H9 (cell line): Measurements from ENCODE around the gene ZNF444. TPM values are rescaled to one million over a fixed set of nuclear protein-coding genes. Genes with fewer than 3 reads are reported as not detected.
"Not testable (repeated sequence)": the region's sequence is repeated elsewhere in the genome, so short reads cannot be mapped to it uniquely, and the experiment has no call there.

ENCODE experiments used
- DNase-seq: peaks from one replicate; pipeline ENCODE4 v3.0.0-alpha.2; 2017
- H2AFZ ChIP-seq: one replicate; pipeline ENCODE4 v1.6.1; 2013; ENCODE audit warnings: mild to moderate bottlenecking, low read length, control low read depth, moderate library complexity
- H2AK5ac ChIP-seq: 2 replicates; pipeline ENCODE4 v1.6.1; 2013; ENCODE audit warnings: low read length, control low read depth, mixed read lengths; ENCODE audit not compliant: insufficient read length
- H2BK120ac ChIP-seq: one replicate; pipeline ENCODE4 v1.6.1; 2013; ENCODE audit warnings: low read depth, mild to moderate bottlenecking, low read length, control low read depth, inconsistent platforms; ENCODE audit not compliant: poor library complexity, severe bottlenecking
- H2BK12ac ChIP-seq: 2 replicates; pipeline ENCODE4 v1.6.1; 2013; ENCODE audit warnings: low read length, control low read depth, mixed read lengths, low read depth; ENCODE audit not compliant: insufficient read length
- H2BK15ac ChIP-seq: 2 replicates; pipeline ENCODE4 v1.6.1; 2013; ENCODE audit warnings: low read depth, low read length, control low read depth
- H2BK20ac ChIP-seq: one replicate; pipeline ENCODE4 v1.6.1; 2013; ENCODE audit warnings: low read depth, mild to moderate bottlenecking, low read length, control low read depth, inconsistent platforms; ENCODE audit not compliant: poor library complexity, severe bottlenecking
- H2BK5ac ChIP-seq: 2 replicates; pipeline ENCODE4 v1.6.1; 2013; ENCODE audit warnings: low read length, control low read depth, mixed read lengths; ENCODE audit not compliant: insufficient read length
- H3K14ac ChIP-seq: 2 replicates; pipeline ENCODE4 v1.6.1; 2013; ENCODE audit warnings: low read length, control low read depth; ENCODE audit not compliant: insufficient read depth
- H3K18ac ChIP-seq: 2 replicates; pipeline ENCODE4 v1.6.1; 2013; ENCODE audit warnings: low read depth, mild to moderate bottlenecking, mixed read lengths, low read length, control low read depth; ENCODE audit not compliant: insufficient read length
- H3K23ac ChIP-seq: 2 replicates; pipeline ENCODE4 v1.6.1; 2013; ENCODE audit warnings: low read length, control low read depth, mixed read lengths, low read depth; ENCODE audit not compliant: insufficient read length
- H3K23me2 ChIP-seq: 2 replicates; pipeline ENCODE4 v1.6.1; 2013; ENCODE audit warnings: low read depth, mild to moderate bottlenecking, mixed read lengths, low read length, control low read depth; ENCODE audit not compliant: insufficient read length, poor library complexity, severe bottlenecking
- H3K27ac ChIP-seq: 2 replicates; pipeline ENCODE4 v1.5.1; 2013; ENCODE audit warnings: low read length, control low read depth, mixed read lengths, low read depth; ENCODE audit not compliant: insufficient read length
- H3K27me3 ChIP-seq: 2 replicates; pipeline ENCODE4 v1.6.1; 2013; ENCODE audit warnings: low read length, control low read depth, inconsistent platforms; ENCODE audit not compliant: insufficient read depth
- H3K4ac ChIP-seq: 2 replicates; pipeline ENCODE4 v1.6.1; 2013; ENCODE audit warnings: low read depth, mild to moderate bottlenecking, control low read depth, inconsistent platforms, low read length, moderate library complexity
- H3K4me1 ChIP-seq: 2 replicates; pipeline ENCODE4 v1.6.1; 2013; ENCODE audit warnings: low read length, control low read depth, inconsistent platforms; ENCODE audit not compliant: insufficient read depth
- H3K4me2 ChIP-seq: 2 replicates; pipeline ENCODE4 v1.6.1; 2013; ENCODE audit warnings: low read length, control low read depth, mixed read lengths; ENCODE audit not compliant: insufficient read length, insufficient read depth
- H3K56ac ChIP-seq: 2 replicates; pipeline ENCODE4 v1.6.1; 2013; ENCODE audit warnings: low read depth, mild to moderate bottlenecking, mixed read lengths, low read length, control low read depth; ENCODE audit not compliant: insufficient read length
- H3K79me1 ChIP-seq: 2 replicates; pipeline ENCODE4 v1.6.1; 2013; ENCODE audit warnings: low read depth, mild to moderate bottlenecking, moderate library complexity, low read length, control low read depth, inconsistent platforms; ENCODE audit not compliant: insufficient read depth, poor library complexity, severe bottlenecking
- H3K79me2 ChIP-seq: 2 replicates; pipeline ENCODE4 v1.6.1; 2013; ENCODE audit warnings: low read length, control low read depth, inconsistent platforms; ENCODE audit not compliant: insufficient read depth
- H3K9ac ChIP-seq: 2 replicates; pipeline ENCODE4 v1.6.1; 2013; ENCODE audit warnings: low read length, control low read depth, mixed read lengths; ENCODE audit not compliant: insufficient read length; ENCODE audit errors: extremely low read depth
- H3K9me3 ChIP-seq: one replicate; pipeline ENCODE4 v1.6.1; 2013; ENCODE audit warnings: low read depth, low read length, inconsistent platforms; ENCODE audit not compliant: control insufficient read depth
- H3T11ph ChIP-seq: one replicate; pipeline ENCODE4 v1.6.1; 2013; ENCODE audit warnings: mild to moderate bottlenecking, low read length, control low read depth, inconsistent platforms
- H4K20me1 ChIP-seq: one replicate; pipeline ENCODE4 v1.6.1; 2013; ENCODE audit not compliant: control insufficient read depth, insufficient read length, insufficient read depth
- H4K5ac ChIP-seq: 2 replicates; pipeline ENCODE4 v1.6.1; 2013; ENCODE audit warnings: low read depth, mild to moderate bottlenecking, mixed read lengths, low read length, control low read depth; ENCODE audit not compliant: insufficient read length
- H4K8ac ChIP-seq: replicated peaks from 2 replicates; pipeline ENCODE4 v1.6.1; 2013; ENCODE audit warnings: low read length, control low read depth, mixed read lengths, low read depth; ENCODE audit not compliant: insufficient read length
- H4K91ac ChIP-seq: 2 replicates; pipeline ENCODE4 v1.6.1; 2013; ENCODE audit warnings: low read depth, mild to moderate bottlenecking, moderate library complexity, mixed read lengths, low read length, control low read depth; ENCODE audit not compliant: insufficient read length
- H3K27ac Mint-ChIP-seq, 3 experiments: 2 replicates in 2 of 3; 3 replicates in 1 of 3; pipeline ENCODE4 v1.8.0; 2020 to 2021; ENCODE audit warnings: mixed read lengths in 3 of 3, mild to moderate bottlenecking in 1 of 3, moderate library complexity in 1 of 3
- H3K27me3 Mint-ChIP-seq: 2 replicates; pipeline ENCODE4 v1.8.0; 2021; ENCODE audit warnings: low read depth, mild to moderate bottlenecking, moderate library complexity, mixed read lengths
- H3K36me3 Mint-ChIP-seq, 3 experiments: 2 replicates in 2 of 3; 3 replicates in 1 of 3; pipeline ENCODE4 v1.8.0; 2020 to 2021; ENCODE audit warnings: low read depth in 3 of 3, mixed read lengths in 3 of 3; ENCODE audit not compliant: insufficient read depth in 1 of 3
- H3K4me1 Mint-ChIP-seq, 2 experiments: 2 replicates each; pipeline ENCODE4 v1.8.0; 2020; ENCODE audit warnings: mixed read lengths in 2 of 2
- H3K4me3 Mint-ChIP-seq, 2 experiments: 2 replicates in 1 of 2; 3 replicates in 1 of 2; pipeline ENCODE4 v1.8.0; 2020 to 2021; ENCODE audit warnings: mild to moderate bottlenecking in 2 of 2, mixed read lengths in 2 of 2, moderate library complexity in 1 of 2
- H3K9me3 Mint-ChIP-seq, 2 experiments: 2 replicates in 1 of 2; 3 replicates in 1 of 2; pipeline ENCODE4 v1.8.0; 2020; ENCODE audit warnings: mild to moderate bottlenecking in 2 of 2, mixed read lengths in 2 of 2, moderate library complexity in 1 of 2
- CTCF ChIP-seq: fragments of 200-600 bp; sonication (generic); conservative IDR thresholded peaks from 3 replicates; pipeline ENCODE4 v1.8.0; 2021; ENCODE audit warnings: antibody characterized with exemption, mild to moderate bottlenecking
- WGBS: extraction: QIAGEN DNeasy Blood & Tissue Kit; methylation state at CpG from one replicate; pipeline ENCODE4 v1.1.7; 2013; ENCODE audit warnings: missing lambda C conversion rate, low lambda C conversion rate, mixed read lengths; ENCODE audit not compliant: insufficient read length; ENCODE audit errors: extremely low coverage; 5-methylcytosine and 5-hydroxymethylcytosine counted together
- total RNA-seq: library from RNA; stranded (reverse); gene quantifications from 2 replicates; pipeline ENCODE4 v1.2.1, GENCODE V29; 2021

ZNF444 gene
- total RNA-seq, 1 experiment from 2014 or later = 49.7 TPM

DNA sequence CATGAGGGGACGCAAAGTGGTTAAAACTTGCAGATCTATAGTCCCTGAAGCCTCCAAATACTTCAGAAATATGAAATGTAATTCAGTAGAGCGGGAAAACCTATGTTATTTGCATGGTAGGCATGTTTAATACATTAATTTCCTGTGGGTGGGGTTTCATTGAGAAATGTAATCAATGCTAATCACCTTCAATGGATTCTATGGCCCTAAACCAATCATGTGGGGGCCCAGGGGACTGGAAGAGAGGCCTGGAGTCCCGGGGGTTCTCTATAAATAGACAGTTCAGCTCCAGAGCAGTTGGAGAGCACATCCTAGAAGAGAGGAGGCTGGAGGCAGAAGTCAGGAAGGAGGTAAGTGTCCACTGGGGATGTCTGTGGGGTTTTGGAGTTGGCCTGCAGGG is 60.9 kb downstream of the ZNF444 start, which contains the start of gene ZSCAN5C:
Gene ZSCAN5C (plus strand): TSS at position 301 of the 400 bp plus-strand sequence. CDS start 3,641 bp downstream, outside the sequence.
- no CpG with 5 or more reads among the region's 3 CpGs for WGBS
- Histone ChIP-seq H3K4me1 (no peaks in the 10 kb centered on the region), H2BK120ac (no peak within 1 kb of the TSS), H2AK5ac (no peak within 1 kb of the TSS), H3K14ac (no peak within 1 kb of the TSS), H4K8ac (no peak within 1 kb of the TSS), H3T11ph (no peak within 1 kb of the TSS), H3K27me3 (no peaks in the 10 kb centered on the region), H2BK20ac (no peak within 1 kb of the TSS), H3K18ac (no peak within 1 kb of the TSS), H2BK5ac (no peak within 1 kb of the TSS), H3K9ac (no peak within 1 kb of the TSS), H2BK12ac (no peak within 1 kb of the TSS), H3K56ac (no peak within 1 kb of the TSS), H2BK15ac (no peak within 1 kb of the TSS), H3K4ac (no peak within 1 kb of the TSS), H3K79me1 (no peaks in the 10 kb centered on the region), H3K79me2 (no peaks in the 10 kb centered on the region), H3K9me3 (no peaks in the 10 kb centered on the region), H4K91ac (no peak within 1 kb of the TSS), H2AFZ (no peak within 1 kb of the TSS), H3K4me2 (no peak within 1 kb of the TSS), H4K5ac (no peak within 1 kb of the TSS), H4K20me1 (no peaks in the 10 kb centered on the region), H3K23ac (no peak within 1 kb of the TSS), H3K27ac (no peak within 1 kb of the TSS), H3K23me2 (no peaks in the 10 kb centered on the region)
- H3K27me3 Mint-ChIP-seq = peaks cover 36% of the 10 kb centered on the region
- H3K4me3 Mint-ChIP-seq = no peak within 1 kb of the TSS
- H3K36me3 Mint-ChIP-seq = no peaks in the 10 kb centered on the region
- peaks cover 0 to 37% of the 10 kb centered on the region in 2 experiments; a peak in 2 of 5 replicates for H3K9me3 Mint-ChIP-seq
- no peak for DNase-seq
- no peak for TF ChIP-seq CTCF
- no peak within 1 kb of the TSS for H3K27ac Mint-ChIP-seq
- 0 out of 4 replicates have a peak, but pooled peaks cover 0 to 5% of the 10 kb centered on the region in 2 experiments for H3K4me1 Mint-ChIP-seq

GRCh38 chr19:56207581-56207980 is 66.5 kb downstream of the ZNF444 start:
- not testable (repeated sequence) for H3K4ac ChIP-seq, H2BK20ac ChIP-seq, H3K18ac ChIP-seq, H3K27me3 ChIP-seq, H2BK12ac ChIP-seq, H3K27ac Mint-ChIP-seq, H2BK15ac ChIP-seq, H3K14ac ChIP-seq, H3K23ac ChIP-seq, H3K79me1 ChIP-seq, H4K20me1 ChIP-seq, H4K91ac ChIP-seq, H3K9ac ChIP-seq, H3K56ac ChIP-seq, H3K36me3 Mint-ChIP-seq, H3K4me1 Mint-ChIP-seq, H3K4me1 ChIP-seq, H4K8ac ChIP-seq, H4K5ac ChIP-seq, H2AK5ac ChIP-seq, H3K4me3 Mint-ChIP-seq, H3K23me2 ChIP-seq, H3T11ph ChIP-seq, H3K9me3 ChIP-seq, H2AFZ ChIP-seq, H2BK5ac ChIP-seq, H3K27ac ChIP-seq, H3K4me2 ChIP-seq, DNase-seq, H3K79me2 ChIP-seq, H2BK120ac ChIP-seq
- Mint-ChIP-seq H3K9me3 (peaks cover 4 to 52% of the 10 kb centered on the region in 2 experiments; a peak in 4 of 5 replicates), H3K27me3 (peaks cover 36% of the 10 kb centered on the region)
- WGBS = no CpG with 5 or more reads among the region's 5 CpGs
